A549 (cell line): Measurements from ENCODE around the gene STK4. TPM values are rescaled to one million over a fixed set of nuclear protein-coding genes. Genes with fewer than 3 reads are reported as not detected.

Experiments used
- ATAC-seq, 2 experiments: fragments of 200-7000 bp in 1 of 2; fragments of >200 bp in 1 of 2; cut with Nextera tagmentation in 1 of 2; cut with Tn5 transposase in 1 of 2; 3 replicates each; pipeline versions ENCODE4 v1.8.0 to v1.9.1; 2018 to 2020; ENCODE audit warnings: mild to moderate bottlenecking in 1 of 2, moderate library complexity in 1 of 2
- CTCF ChIA-PET: fragments of 300-600 bp; sonication (Branson Sonifier 250); formaldehyde crosslinking; extraction: SDS; loops from one replicate; lab custom pipeline; 2021; ENCODE audit warnings: antibody characterized with exemption, inconsistent platforms; lab: Yijun Ruan, JAX
- POLR2A ChIA-PET: fragments of 350-600 bp; formaldehyde crosslinking; extraction: SDS; loops from one replicate; lab custom pipeline; 2021; ENCODE audit warnings: antibody characterized with exemption, inconsistent platforms; lab: Yijun Ruan, JAX
- DNase-seq, 2 experiments: peaks; one replicate each; pipeline versions ENCODE4 v3.0.0 to v3.0.0-alpha.2; 2011 to 2016; ENCODE audit warnings: low read depth in 1 of 2, low spot score in 1 of 2
- FAIRE-seq: peaks from 2 replicates; lab custom pipeline; 2011; peaks lifted over from hg19 to GRCh38; lab: Jason Lieb, UNC
- H3K27ac ChIP-seq, 2 experiments: fragments of >200 bp; sonication (Bioruptor Twin); formaldehyde crosslinking; 3 replicates each; pipeline ENCODE4 v1.5.1; 2016 to 2017
- H3K4me1 ChIP-seq: fragments of >200 bp; sonication (Bioruptor Twin); formaldehyde crosslinking; 3 replicates; pipeline ENCODE4 v1.6.1; 2016
- H3K4me2 ChIP-seq: fragments of >200 bp; sonication (Bioruptor Twin); formaldehyde crosslinking; 3 replicates; pipeline ENCODE4 v1.6.1; 2016
- H3K4me3 ChIP-seq: fragments of >200 bp; sonication (Bioruptor Twin); formaldehyde crosslinking; 3 replicates; pipeline ENCODE4 v1.5.1; 2016
- H3K9me3 ChIP-seq: fragments of >200 bp; sonication (Bioruptor Twin); formaldehyde crosslinking; 3 replicates; pipeline ENCODE4 v1.6.1; 2016
- BHLHE40 ChIP-seq: IDR thresholded peaks from 2 replicates; pipeline ENCODE4 v1.6.1; 2012; ENCODE audit warnings: low read depth, low read length, inconsistent platforms
- CHD2 ChIP-seq: fragments of 150-350 bp; IDR thresholded peaks from 2 replicates; pipeline ENCODE4 v1.6.1; 2014; ENCODE audit warnings: low read length; ENCODE audit not compliant: partially characterized antibody
- CTCF ChIP-seq: fragments of >200 bp; sonication (Bioruptor Twin); formaldehyde crosslinking; IDR thresholded peaks from 3 replicates; pipeline ENCODE4 v1.5.1; 2016
- E2F6 ChIP-seq: IDR thresholded peaks from 2 replicates; pipeline ENCODE4 v1.6.1; 2012; ENCODE audit warnings: low read depth, borderline replicate concordance
- EHF ChIP-seq: fragments of 250-450 bp; sonication (Bioruptor Pico); IDR thresholded peaks from 2 replicates; pipeline ENCODE4 v1.5.0; 2020; ENCODE audit warnings: mild to moderate bottlenecking
- ESRRA ChIP-seq: fragments of 150-350 bp; IDR thresholded peaks from 2 replicates; pipeline ENCODE4 v1.6.1; 2014; ENCODE audit warnings: mild to moderate bottlenecking, low read length, borderline replicate concordance
- FOSL2 ChIP-seq, 2 experiments: fragments of 450-650 bp in 1 of 2; fragments of >200 bp in 1 of 2; sonication (Bioruptor Twin) in 1 of 2; formaldehyde crosslinking; IDR thresholded peaks; 2 replicates each; pipeline versions ENCODE4 v1.5.0 to v1.6.1; 2016 to 2020; ENCODE audit warnings: mild to moderate bottlenecking in 1 of 2, moderate library complexity in 1 of 2
- FOXS1 ChIP-seq: fragments of 250-450 bp; sonication (Bioruptor Pico); IDR thresholded peaks from 2 replicates; pipeline ENCODE4 v1.5.0; 2020; ENCODE audit warnings: mild to moderate bottlenecking, moderate library complexity
- HDAC2 ChIP-seq: fragments of 200-600 bp; sonication (generic); IDR thresholded peaks from 2 replicates; pipeline ENCODE4 v1.6.1; 2016
- HEYL ChIP-seq: fragments of 250-450 bp; sonication (Bioruptor Pico); IDR thresholded peaks from 2 replicates; pipeline ENCODE4 v1.8.0; 2021; ENCODE audit warnings: mild to moderate bottlenecking, moderate library complexity
- HOXA7 ChIP-seq: fragments of 250-450 bp; sonication (Bioruptor Pico); IDR thresholded peaks from 2 replicates; pipeline ENCODE4 v1.5.0; 2020; ENCODE audit warnings: mild to moderate bottlenecking, moderate library complexity
- HOXB13 ChIP-seq: fragments of 250-450 bp; sonication (Bioruptor Pico); IDR thresholded peaks from 2 replicates; pipeline ENCODE4 v1.5.0; 2020; ENCODE audit warnings: low read depth, mild to moderate bottlenecking, moderate library complexity
- JUN ChIP-seq, 2 experiments: fragments of >200 bp; sonication (Bioruptor Twin); formaldehyde crosslinking; IDR thresholded peaks; 2 replicates in 1 of 2; 3 replicates in 1 of 2; pipeline ENCODE4 v1.6.1; 2016 to 2017
- JUNB ChIP-seq: fragments of >200 bp; sonication (Bioruptor Twin); formaldehyde crosslinking; IDR thresholded peaks from 2 replicates; pipeline ENCODE4 v1.6.1; 2016
- KDM1A ChIP-seq: fragments of 200-600 bp; sonication (generic); IDR thresholded peaks from 2 replicates; pipeline ENCODE4 v1.6.1; 2016; ENCODE audit warnings: low read depth, mild to moderate bottlenecking
- MYC ChIP-seq: IDR thresholded peaks from 2 replicates; pipeline ENCODE4 v1.6.1; 2012; ENCODE audit warnings: mild to moderate bottlenecking, inconsistent platforms, low read length, improper control_type of control experiment, borderline replicate concordance
- POLR2A ChIP-seq: IDR thresholded peaks from 2 replicates; pipeline ENCODE4 v1.6.1; 2012; ENCODE audit warnings: mild to moderate bottlenecking, low read length
- POLR2AphosphoS2 ChIP-seq: conservative IDR thresholded peaks from 2 replicates; pipeline ENCODE4 v1.6.1; 2012; ENCODE audit warnings: low read length, improper control_type of control experiment, inconsistent platforms
- RCOR1 ChIP-seq: fragments of 150-350 bp; IDR thresholded peaks from 2 replicates; pipeline ENCODE4 v1.6.1; 2014; ENCODE audit warnings: antibody characterized with exemption, low read length, low read depth
- TP53 ChIP-seq: fragments of 250-450 bp; sonication (Bioruptor Pico); IDR thresholded peaks from 2 replicates; pipeline ENCODE4 v1.5.0; 2021; ENCODE audit warnings: mild to moderate bottlenecking, moderate library complexity
- ZC3H11A ChIP-seq: fragments of 450-650 bp; IDR thresholded peaks from 2 replicates; pipeline ENCODE4 v1.6.1; 2014; ENCODE audit warnings: antibody characterized with exemption, mild to moderate bottlenecking
- ZFP36 ChIP-seq: fragments of 450-650 bp; IDR thresholded peaks from 2 replicates; pipeline ENCODE4 v1.6.1; 2014; ENCODE audit warnings: borderline replicate concordance; ENCODE audit not compliant: partially characterized antibody
- ZNF302 ChIP-seq: fragments of 250-450 bp; sonication (Bioruptor Pico); IDR thresholded peaks from 2 replicates; pipeline ENCODE4 v1.9.0; 2021; ENCODE audit warnings: inconsistent platforms, mild to moderate bottlenecking, moderate library complexity
- WGBS: methylation state at CpG from one replicate; pipeline ENCODE4 v1.1.6; 2017; ENCODE audit errors: missing lambda C conversion rate; 5-methylcytosine and 5-hydroxymethylcytosine counted together
- polyA plus RNA-seq, 4 experiments: library from polyadenylated mRNA; depleted of rRNA in 3 of 4; stranded (reverse); fragments of >200 nt; fragmentation: RNase III in 1 of 4; extraction: RNeasy Plus Mini Kit Qiagen cat#74134 plus additional on column Dnase treatment in 1 of 4; gene quantifications; 2 replicates in 3 of 4; 3 replicates in 1 of 4; pipeline ENCODE4 v1.2.3, GENCODE V29; 2011 to 2017
- TF ChIP-seq, protein P1 (sequence below): fragments of 450-650 bp; IDR thresholded peaks from 2 replicates; pipeline ENCODE4 v1.6.1; 2014; ENCODE audit warnings: antibody characterized with exemption
- TF ChIP-seq, protein P2 (sequence below): fragments of >200 bp; sonication (Bioruptor Twin); formaldehyde crosslinking; IDR thresholded peaks from 2 replicates; pipeline ENCODE4 v1.6.1; 2016

STK4 gene
- polyA plus RNA-seq, 2 of the 4 experiments (the other 2 are of a cell fraction) = 14.5 to 34.5 TPM

DNA sequence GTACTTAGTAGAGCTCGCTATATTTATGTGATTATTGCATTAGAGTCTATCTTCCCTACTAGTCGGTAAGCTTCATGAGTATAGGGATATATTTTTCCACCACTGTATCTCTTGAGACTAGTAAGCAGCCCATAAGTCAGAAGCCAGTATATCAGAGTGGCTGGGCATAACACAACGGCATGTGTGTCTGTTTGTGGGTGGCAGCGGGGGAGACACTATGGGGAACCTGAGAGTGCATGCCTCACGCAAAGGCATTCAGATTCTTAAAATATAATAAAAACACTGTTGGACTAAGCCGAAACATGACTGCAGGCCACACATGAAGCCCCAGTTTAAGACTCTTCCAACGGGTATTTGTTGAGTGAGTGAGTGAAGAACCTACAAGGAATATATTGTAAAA is 126.6 kb downstream of the STK4 start:
- no peak for TF ChIP-seq FOXS1 (CRISPR knock-in tag)
- TF ChIP-seq ZFP36 = no peak
- TF ChIP-seq JUN (IDR thresholded peaks at IDR 0.05) = no peak
- no peak for TF ChIP-seq ESRRA
- TF ChIP-seq POLR2A = no peak
- TF ChIP-seq E2F6 = no peak
- TF ChIP-seq, protein P1, sequence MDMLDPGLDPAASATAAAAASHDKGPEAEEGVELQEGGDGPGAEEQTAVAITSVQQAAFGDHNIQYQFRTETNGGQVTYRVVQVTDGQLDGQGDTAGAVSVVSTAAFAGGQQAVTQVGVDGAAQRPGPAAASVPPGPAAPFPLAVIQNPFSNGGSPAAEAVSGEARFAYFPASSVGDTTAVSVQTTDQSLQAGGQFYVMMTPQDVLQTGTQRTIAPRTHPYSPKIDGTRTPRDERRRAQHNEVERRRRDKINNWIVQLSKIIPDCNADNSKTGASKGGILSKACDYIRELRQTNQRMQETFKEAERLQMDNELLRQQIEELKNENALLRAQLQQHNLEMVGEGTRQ = no peak
- TF ChIP-seq, protein P2, sequence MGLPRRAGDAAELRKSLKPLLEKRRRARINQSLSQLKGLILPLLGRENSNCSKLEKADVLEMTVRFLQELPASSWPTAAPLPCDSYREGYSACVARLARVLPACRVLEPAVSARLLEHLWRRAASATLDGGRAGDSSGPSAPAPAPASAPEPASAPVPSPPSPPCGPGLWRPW = no peak
- TF ChIP-seq BHLHE40 = no peak
- TF ChIP-seq FOSL2 (IDR thresholded peaks at IDR 0.05) = no peak
- no peak for TF ChIP-seq FOSL2 (CRISPR knock-in tag; IDR thresholded peaks at IDR 0.05)
- TF ChIP-seq TP53 (CRISPR knock-in tag) = no peak
- no peak for TF ChIP-seq RCOR1
- no peak for TF ChIP-seq JUNB
- no peak for TF ChIP-seq HOXA7 (CRISPR knock-in tag)
- no peak for TF ChIP-seq HOXB13
- no peak for TF ChIP-seq KDM1A
- Histone ChIP-seq H3K9me3 (no peaks in the 10 kb centered on the region), H3K4me2 (no peak overlapping the region), H3K4me1 (no peaks in the 10 kb centered on the region), H3K4me3 (no peak overlapping the region), H3K27ac (no peak overlapping the region)
- POLR2A ChIA-PET = no interaction called here
- ATAC-seq (no peak), DNase-seq (no peak), FAIRE-seq (no peak)
- WGBS = 91% methylated on average over 7 of the region's 7 CpGs
- CTCF ChIA-PET = interaction anchor here (1.4 to 8.8 kb wide), 8 partner anchors 10 to 200 kb away, joined by 3 to 197 read pairs (median 66); partner anchors contain the start of gene WFDC5

DNA sequence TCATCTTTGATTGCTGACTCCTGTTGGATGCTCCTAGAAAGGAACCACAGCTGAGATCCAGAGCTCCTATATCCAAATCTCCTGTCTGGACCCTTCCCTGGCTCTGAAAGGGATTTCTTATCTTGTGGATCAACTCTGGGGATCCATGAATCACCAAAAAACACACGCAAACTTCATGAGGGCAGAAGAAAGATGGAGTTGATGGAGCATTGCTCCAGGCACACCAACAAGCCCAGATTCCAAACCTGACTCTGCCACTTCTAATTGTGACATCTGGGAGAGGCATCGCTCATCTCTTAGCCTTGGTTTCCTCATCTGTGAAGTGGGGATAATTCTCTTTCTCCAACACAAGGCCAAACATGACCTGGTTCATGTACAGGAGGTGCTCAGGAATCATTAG is 127.9 kb downstream of the STK4 start:
- ChIA-PET CTCF (interaction anchor here (0.5 to 8.8 kb wide), 12 partner anchors 11 to 347 kb away, joined by 3 to 197 read pairs (median 25); partner anchors contain the start of gene WFDC5), POLR2A (no interaction called here)
- Histone ChIP-seq H3K4me2 (no peak overlapping the region), H3K4me3 (no peak overlapping the region), H3K4me1 (no peaks in the 10 kb centered on the region), H3K9me3 (no peaks in the 10 kb centered on the region), H3K27ac (no peak overlapping the region)
- DNase-seq = no peak
- ATAC-seq = no peak
- WGBS = 87% methylated on average over 2 of the region's 2 CpGs
- FAIRE-seq = no peak
- TF ChIP-seq MYC = no peak
- no peak for TF ChIP-seq CTCF
- TF ChIP-seq JUN (IDR thresholded peaks at IDR 0.05) = no peak
- TF ChIP-seq POLR2A = no peak
- no peak for TF ChIP-seq POLR2AphosphoS2
- no peak for TF ChIP-seq CHD2
- no peak for TF ChIP-seq HEYL
- no peak for TF ChIP-seq HDAC2
- TF ChIP-seq ZNF302 = no peak
- TF ChIP-seq EHF (CRISPR knock-in tag) = no peak
- TF ChIP-seq ZC3H11A = no peak
- TF ChIP-seq, all 56 proteins: peak for 0
